ENCODE data around the gene ZNF331.

ZNF331 gene

DNA sequence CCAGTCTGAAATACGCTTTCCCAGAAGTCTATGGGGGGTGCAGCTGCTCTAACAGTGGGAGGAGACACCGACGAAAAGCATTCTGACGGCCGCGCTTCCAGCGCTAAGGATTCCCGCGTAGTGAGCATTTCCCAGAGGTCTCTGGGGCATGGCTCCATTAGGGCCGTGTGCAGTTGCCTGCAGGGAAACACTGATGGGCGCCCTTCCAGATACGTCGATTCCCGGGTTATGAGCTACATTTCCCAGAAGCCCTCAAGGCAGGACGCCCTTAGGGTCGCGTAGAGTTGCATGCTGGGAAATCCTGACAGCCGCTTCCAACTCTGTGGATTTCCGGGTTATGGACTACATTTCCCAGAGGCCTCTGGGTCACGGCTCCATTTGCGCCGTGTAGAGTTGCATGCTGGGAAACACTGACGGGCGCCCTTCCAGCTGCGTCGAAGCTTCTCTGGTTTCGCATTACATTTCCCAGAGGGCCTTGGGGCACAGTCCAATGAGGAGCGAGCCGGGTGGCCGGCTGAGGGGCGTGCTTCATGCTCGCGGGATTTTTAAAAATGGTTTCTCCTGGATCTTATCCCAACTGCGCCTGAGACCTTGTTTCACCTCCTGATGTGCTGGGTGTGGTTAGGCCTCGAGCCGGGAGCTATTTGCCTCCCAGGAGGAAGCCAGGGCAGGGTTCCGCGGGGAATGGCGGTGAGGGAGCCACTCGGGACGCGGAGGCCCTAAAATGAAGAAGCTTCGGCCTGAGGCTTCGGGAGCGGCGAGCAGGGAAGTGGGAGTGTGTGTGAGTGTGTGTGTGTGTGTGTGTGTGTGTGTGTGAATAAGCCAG, 17.2 kb upstream of the ZNF331 start:
- peak; percentile 85 for DNase-seq (ENCODE audit: low spot score)

DNA sequence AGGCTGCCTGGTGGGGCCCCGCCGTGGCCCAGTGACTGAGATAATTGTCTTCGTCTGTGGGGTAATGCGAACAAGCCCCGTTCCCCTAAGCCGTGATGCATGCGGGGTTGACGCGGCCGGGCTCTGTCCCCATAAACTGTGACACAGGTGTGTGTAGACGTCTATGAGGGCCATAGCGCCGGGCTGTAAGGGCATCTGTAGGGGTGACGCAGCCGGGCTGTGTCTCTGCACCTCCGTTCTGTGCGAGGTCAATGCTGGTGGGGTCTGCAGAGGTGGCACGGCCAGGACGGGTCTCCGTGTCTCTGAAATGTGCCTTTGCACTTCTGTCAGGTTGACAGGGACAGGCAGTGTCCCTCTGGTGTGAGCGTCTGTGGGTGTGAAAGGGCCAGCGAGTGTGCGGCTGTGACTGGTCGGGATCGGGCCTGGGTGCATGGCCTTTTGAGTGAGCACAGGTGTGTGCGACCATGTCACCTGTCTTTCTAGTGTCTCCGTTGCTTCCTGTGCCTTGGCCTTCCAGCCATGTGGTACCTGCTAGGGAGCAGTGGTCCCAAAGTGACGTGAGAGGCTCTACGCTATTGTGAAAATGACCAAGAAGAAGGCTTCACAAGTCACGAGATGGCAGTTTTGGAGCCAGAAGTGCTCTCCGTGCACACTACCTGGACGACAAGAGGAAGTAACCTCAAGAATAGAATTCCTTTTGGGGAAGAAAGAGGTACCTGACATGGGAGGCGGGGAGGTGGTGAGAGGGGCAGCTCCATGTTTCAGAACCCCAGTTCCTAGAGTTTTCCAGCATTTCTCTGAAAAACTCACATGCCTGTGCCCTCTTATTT, 16.4 kb upstream of the ZNF331 start:
- DNase-seq (ENCODE audit: low spot score) = no peak

DNA sequence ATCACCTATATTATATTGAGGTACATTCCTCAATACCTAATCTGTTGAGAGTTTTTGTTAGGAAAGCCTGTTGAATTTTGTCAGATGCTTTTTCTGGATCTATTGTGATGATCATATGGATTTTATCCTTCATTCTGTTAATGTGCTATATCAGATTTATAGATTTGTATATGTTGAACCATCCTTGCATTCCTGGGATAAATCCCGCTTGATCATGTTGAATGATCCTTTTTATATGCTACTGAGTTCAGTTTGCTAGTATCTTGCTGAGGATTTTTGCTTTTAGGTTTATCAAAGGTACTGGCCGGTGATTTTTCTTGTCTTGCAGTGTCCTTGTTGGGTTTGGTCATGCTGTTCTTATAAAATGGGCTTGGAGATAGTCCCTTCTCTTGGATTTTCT, 12.0 kb upstream of the ZNF331 start:
- no peak for DNase-seq (ENCODE audit: low spot score)

DNA sequence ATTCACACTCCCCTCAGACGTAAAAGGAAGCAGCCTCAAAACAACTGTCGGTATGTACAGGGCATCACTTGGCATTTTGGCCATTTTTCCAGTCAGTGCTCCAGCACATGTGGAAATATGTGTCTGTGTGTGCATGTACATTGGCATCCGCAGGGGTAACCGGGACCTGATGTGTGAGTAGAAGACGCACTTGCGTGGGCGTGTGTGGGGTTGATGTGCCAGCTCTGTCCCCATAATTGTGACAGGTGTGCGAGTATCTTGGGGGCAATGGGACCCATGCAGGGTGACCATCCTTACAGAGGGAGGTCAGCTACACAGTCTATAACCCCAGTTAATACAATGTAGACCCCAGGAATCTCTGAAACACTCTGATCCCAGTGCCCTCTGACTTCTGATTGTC, 7.3 kb upstream of the ZNF331 start:
- DNase-seq (ENCODE audit: low spot score) = no peak

DNA sequence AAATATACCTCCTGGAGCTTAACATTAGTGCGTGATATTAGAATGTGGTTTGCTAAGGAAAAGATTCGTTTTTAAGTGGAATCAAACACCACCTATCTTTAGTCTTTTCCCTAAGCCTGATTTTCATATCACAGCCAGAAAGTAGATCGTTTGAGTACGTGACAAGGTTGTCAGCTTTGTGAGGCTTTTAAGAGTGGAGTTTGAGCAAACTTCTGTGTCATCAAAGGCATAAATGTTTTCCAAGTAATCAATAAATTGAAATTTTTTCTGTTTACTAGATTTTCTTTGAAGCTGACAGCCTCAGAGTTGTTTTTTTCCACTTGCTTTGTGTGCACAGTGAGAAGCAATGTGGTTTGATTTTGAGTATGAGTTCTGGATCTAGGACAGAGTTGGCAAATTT, 6.5 kb upstream of the ZNF331 start:
- no peak for DNase-seq (ENCODE audit: low spot score)

DNA sequence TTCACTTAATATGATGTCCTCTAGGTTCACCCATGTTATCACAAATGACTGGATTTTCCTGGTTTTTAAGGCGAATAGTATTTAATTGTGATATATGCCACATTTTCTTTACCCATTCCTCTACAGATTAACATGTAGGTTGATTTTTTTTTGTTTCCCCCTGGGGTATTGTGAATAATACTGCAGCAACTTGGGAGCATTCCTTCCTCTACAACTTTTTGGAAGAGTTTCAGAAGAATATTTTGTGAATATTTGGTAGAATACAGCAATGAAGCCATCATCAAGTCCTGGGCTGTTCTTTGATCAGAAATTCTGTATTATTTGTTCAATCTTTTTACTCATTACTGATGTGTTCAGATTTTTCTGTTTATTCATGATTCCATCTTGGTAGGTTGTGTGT, 5.6 kb upstream of the ZNF331 start:
- no peak for DNase-seq (ENCODE audit: low spot score)

DNA sequence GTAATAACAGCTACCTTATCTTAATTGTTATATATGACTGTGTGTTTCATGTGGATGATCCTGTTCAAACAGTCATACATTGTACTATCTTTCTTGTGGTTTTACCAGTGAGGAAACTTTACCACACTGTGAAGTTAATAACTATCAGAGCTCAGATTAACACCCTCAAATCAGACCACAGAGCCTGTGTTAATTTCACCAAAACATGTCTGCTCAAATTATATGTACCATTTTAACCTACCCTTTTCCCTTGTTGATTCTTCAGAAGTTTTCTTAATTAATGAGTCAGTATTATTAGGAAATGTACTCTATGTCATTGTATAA, 1.8 kb upstream of the ZNF331 start:
- no peak for DNase-seq (ENCODE audit: low spot score)

DNA sequence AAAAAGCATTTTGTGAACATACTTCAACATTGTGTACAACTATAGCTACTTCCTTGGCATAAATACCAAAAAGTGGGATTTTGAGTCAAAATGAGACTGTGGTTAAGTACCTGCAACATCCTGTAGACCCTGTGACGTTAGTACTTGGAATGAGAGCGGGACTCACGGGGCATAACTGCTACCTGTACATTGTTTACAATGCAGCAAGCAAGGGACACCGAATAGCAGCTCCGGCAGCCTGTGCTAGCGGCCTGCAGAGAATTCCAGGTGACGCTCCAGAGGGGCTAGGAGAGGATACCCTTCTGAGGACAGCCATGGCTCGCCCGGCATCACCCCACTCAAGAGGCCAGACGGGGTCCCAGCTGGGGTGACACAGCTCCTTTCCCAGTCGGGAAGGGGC, 824 bp upstream of the ZNF331 start:
- DNase-seq (ENCODE audit: low spot score) = no peak

DNA sequence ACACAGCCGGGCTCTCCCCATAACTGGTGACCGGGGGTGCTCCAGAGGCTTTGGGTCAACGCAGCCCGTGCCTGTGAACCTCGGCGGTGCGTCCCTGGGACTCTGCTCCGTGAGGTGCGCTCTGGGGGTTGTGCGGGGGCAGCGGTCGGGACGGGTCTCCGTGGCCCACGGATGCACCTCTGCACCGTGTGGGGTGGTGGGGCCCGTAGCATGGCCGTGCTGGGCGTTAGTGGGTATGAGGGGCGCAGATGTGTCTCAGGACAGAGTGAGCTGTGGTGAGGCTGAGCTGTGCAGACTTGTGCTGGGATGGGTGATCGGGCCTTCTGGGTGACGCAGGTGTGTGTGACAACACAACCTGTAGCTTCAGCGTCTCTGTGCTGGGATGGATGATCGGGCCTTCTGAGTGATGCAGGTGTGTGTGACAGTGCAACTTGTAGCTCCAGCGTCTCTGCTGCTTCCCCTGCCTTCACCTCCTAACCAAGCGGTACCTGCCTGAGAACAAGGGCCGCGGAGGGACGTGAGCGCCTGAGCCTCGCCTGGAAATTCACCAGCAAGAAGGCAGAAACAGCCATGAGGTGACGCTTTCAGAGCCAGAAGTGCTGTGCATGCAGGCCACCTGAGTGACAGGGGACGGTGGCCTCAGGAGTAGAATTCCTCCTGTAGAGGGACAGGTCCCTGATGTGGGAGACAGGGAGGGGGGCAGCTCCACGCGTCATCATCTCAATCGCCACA, 599 bp downstream of the ZNF331 start:
- DNase-seq (ENCODE audit: low spot score) = no peak

DNA sequence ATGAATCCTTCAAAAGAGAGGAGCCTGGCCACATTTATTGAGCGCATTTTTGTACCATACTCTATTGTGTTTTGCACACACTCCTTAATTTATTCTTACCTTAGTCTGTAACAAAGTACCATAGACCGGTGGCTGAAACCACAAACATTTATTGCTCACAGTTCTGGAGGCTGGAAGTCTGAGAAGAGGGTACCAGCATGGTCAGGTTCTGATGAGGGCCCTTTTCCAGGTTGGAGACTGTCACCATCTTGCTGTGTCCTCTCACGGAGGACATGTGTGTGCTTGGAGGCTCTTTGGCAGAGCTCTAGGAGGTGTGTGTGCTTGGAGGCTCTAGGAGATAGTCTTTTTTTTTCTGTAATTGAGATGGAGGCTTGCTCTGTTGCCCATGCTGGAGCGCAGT, 2.1 kb downstream of the ZNF331 start:
- DNase-seq (ENCODE audit: low spot score) = no peak

DNA sequence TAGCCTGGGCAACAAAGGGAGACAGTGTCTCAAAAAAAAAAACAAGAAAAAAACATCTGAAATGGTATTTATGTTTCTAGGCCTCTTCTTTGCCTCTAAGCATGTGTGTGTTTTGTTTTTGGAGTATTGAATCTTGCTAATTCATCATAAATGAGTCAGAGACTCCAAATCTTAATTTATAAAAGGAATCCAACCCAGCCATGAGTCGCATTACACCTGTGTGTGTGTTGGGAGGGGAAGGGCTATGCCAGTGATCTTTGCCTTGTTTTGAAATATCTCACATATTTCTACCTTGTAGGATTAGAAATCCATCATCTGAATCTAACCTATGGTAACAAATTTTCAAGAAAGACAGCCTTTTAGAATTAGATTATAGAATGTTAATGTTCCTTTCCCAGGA, 4.0 kb downstream of the ZNF331 start:
- no peak for DNase-seq (ENCODE audit: low spot score)

DNA sequence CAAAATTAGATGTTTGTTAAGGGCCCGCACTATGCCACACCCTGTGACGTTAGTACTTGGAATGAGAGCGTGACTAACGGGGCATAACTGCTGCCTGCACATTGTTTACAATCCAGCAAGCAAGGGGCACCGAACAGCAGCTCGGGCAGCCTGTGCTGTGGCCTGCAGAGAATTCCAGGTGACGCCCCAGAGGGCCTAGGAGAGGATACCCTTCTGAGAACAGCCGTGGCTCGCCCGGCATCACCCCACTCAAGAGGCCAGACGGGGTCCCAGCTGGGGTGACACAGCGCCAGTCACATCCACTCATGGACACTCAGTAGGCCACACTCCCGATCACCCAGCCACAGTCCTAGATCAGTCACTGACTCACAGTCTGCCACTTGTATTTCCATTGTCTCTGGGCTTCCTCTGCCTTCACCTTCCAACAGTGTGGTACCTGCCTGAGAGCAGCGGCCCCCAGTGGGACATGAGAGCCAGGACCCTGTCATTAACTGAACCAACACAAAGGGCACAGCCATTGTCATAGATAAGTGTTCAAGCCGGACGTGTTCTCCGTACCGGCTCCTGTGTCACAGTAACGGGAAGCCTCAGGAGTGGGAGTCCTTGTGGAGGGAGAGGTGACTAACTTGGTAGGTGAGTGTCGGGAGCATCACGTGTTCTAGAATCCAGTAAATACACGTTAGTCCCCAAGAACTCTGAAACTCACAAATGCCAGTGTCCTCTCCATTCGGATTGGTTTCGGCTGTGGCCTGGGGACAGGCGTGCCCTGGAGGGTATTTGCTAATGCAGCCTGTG, 7.5 kb downstream of the ZNF331 start:
- no peak for DNase-seq (ENCODE audit: low spot score)

DNA sequence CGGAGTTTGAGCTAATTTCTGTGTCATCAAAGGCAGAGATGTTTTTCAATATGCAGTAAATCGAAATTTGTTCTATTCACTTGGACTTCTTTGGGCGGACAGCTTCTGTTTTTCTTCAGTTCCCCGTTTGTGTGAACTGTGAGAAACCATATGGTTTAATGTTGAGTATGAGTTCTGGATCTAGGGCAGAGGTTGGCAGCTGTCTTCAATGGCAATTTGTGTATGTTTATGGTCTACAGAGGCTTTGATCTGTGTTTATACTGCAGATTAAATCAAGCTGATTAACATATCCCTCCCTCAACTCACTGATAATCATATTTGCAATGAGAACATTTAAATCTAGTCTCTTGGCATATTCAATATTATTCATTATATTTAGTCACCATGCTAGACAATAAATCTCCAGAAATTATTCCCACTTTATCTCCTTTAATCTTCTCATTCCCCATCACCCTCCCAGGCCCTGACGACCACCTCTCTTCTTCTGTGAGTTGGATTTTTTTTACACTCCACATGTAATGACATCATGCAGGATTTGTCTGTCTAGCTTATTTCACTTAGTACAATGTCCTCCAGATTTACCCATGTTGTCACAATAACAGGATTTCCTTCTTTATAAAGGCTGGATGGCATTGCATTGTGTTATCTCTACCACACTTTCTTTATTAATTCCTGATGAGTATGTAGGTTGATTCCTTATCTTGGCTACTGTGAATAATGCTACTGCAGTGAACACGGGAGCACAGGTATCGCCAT, 9.0 kb downstream of the ZNF331 start:
- DNase-seq (ENCODE audit: low spot score) = no peak

DNA sequence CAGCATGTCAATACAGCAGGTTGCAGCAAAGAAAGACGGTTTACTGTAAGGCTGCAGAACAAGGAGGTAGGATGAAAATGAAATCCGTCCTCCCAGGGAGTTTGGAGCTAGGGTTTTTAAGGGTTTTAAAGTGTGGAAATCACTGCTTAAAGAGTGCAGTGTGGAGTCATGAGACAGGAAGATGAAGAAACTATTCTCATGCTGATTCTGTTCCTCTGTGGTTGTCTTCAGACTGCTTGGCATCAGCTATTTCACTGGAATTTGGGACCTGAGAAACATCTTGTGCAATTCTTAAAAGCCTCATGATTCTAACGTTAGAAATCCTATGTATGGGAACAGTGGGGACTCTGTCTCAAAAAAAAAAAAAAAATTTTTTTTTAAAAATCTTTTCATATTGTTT, 11.4 kb downstream of the ZNF331 start:
- DNase-seq (ENCODE audit: low spot score) = no peak

DNA sequence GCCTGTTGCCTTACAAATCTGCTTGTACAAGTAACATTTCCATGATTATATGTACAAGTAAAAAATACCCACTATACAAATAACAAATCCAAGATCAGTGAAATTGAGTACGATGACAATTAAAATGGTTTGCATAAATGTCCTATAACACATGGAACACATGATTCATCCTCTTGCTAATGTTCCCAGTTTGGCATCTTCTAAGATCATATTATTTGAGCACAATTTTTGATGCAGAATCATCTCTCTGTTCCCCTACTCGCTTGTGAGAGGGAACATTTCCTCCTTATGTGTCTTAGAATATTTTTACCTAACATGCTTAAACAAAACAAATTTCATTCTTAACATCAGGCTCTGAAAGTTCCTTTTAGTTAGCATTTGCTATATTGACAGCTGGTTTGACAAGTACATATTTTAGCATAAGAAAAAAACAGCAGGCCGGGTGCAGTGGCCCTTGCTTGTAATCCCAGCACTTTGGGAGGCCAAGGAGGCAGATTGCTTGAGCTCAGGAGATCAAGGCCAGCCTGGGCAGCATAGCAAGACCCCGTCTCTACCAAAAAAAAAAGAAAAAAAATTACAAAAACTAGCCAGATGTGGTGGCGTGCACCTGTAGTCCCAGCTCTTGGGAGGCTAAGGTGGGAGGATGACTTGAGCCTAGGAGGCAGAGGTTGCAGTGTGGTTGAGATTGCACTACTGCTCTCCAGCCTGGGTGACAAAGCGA, 14.2 kb downstream of the ZNF331 start:
- DNase-seq (ENCODE audit: low spot score) = no peak

DNA sequence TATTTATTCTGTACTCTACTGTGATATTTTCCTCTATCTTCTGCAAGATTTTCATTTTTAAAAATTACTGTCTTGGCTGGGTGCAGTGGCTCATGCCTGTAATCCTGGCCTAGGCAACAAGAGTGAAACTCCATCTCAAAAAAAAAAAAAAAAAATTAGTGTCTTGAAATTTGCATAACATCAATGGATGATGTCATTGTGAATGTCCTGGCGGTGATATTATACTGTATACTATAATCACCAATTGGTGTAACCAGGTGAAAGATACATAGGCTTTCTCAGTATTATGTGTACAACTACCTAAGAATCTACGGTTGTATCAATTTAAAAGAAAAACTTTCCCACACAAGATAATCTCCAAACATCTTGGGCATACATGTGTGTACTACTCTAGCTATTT, 15.2 kb downstream of the ZNF331 start:
- no peak for DNase-seq (ENCODE audit: low spot score)

DNA sequence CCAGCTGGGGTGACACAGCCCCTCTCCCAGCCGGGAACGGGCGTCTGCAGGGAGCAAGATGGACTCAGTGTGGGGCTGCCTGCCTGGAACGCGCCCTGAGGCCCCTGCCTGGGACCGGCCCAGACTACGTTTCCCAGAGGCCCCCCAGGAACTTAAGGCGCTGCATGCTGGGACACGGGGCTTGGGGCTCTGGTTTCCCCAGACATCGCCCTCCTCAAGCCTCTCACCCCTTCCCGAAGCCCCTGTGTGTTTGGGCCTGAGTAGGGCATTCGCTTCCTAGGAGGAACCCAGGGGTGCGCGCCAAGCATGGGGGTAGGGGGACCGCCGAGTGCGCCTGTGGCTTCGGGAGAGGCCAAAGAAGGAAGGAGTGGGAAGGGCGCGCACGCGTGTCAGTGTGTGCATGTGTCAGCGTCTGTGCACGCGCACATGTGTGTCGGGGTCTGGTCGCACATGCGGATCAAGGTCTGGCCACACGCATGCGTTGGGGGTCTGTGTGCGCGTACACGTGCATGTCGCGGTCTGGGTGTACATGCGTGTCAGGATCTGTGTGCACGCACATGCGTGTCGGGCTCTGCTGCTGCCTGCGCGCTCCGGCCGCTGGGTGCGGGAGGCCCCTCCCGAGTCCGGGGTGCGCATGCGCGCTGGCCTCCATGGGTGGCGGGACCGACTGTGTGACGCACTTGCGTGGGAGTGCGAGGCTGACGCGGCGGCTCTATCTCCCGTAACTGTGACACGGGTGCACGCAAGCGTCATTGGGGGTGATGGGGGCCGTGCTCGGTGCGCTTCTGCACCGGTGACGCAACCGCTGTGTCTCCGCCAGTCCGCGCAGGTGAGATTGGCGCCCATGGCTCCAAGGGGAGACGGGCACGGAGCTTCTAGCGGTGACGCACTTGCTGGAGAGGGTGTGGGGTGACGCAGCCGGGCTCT, 16.2 kb downstream of the ZNF331 start:
- peak; percentile 78 for DNase-seq (ENCODE audit: low spot score)

DNA sequence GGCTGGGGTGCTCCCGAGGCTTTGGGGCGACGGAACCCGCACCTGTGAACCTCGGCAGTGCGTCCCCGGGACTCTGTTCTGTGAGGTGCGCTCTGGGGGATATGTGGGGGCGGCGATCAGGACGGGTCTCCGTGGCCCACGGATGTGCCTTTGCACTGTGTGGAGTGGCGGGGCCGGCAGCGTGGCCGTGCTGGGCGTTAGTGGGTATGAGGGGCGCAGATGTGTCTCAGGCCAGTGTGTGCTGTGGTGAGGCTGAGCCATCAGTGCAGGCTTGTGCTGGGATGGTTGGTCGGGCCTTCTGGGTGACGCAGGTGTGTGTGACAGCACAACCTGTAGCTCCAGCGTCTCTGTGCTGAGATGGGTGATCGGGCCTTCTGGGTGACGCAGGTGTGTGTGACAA, 16.9 kb downstream of the ZNF331 start:
- DNase-seq (ENCODE audit: low spot score) = no peak

DNA sequence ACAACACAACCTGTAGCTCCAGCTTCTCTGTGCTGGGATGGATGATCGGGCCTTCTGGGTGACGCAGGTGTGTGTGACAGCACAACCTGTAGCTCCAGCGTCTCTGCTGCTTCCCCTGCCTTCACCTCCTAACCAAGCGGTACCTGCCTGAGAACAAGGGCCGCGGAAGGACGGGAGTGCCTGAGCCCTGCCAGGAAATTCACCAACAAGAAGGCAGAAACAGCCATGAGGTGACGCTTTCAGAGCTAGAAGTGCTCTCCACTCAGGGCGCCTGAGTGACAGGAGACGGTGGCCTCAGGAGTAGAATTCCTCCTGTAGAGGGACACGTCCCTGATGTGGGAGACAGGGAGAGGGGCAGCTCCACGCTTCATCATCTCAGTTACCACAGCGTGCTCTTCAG, 17.4 kb downstream of the ZNF331 start:
- DNase-seq (ENCODE audit: low spot score) = no peak

DNA sequence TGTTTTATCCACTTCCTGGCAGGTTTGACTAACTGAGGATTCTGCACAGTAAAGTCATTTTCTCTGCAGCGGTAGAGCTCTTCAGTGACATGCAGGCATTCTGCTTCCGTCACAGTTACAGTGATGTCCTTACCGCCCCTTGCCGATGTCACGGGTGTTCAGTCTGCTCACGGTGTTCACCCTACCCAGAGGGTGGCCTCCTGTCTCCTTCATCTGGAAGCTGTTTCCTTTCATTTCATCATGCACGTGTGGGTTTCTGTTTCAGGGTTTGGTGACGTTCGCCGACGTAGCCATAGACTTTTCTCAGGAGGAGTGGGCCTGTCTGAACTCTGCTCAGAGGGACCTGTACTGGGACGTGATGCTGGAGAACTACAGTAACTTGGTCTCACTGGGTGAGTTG, 33.4 kb downstream of the ZNF331 start:
- DNase-seq (ENCODE audit: low spot score) = no peak

All from hematopoietic multipotent progenitor cell treated with erythropoietin and hydrocortisone succinate and interleukin-3 and kit ligand, for 17 days (in vitro differentiated cells).